ENCODE data around the gene PLLP. TPM values are rescaled to one million over a fixed set of nuclear protein-coding genes. Genes with fewer than 3 reads are reported as not detected.

Gene PLLP
- polyA plus RNA-seq, 1 donor (not counting 4 experiments of a cell fraction or from before 2014, with no cell fraction given) = 8.7 TPM

DNA sequence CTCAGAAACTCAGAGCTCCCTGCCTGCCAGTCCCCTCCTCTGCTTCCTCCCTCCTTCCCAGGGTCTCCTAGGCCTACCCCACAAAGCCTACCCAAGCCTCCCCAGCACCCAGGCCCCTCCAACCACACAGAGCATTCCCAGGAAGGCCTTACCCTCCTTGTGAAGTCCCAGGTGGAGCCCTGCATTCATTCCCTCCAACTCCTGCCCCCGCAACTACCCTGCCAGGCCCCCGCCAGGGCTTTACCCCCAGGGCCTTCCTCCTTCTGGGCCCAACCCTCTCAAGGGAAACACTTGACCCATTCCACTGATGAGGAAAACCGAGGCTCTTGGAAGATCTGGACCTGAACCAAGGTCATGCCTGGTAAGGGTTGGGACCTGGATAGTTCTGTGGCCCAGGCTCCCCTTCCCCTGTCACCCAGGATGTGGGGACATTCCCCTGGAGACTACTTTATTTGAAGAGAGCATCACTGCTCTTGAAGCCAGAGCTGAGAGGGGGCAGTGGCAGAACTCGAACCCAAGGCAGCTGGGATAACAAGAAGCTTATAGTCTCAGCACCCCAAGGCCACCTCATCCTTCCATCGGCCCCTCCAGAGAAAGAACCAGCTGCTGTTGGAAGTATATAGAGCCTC, 12.5 kb downstream of the PLLP start:
- no peaks in the 10 kb centered on the region for H3K79me2 ChIP-seq (ENCODE audit: control insufficient read depth, insufficient read depth, low read length)
- no peaks in the 10 kb centered on the region for H4K20me1 ChIP-seq (ENCODE audit: control insufficient read depth, extremely low read depth, insufficient read depth, low read length)
- H3K27me3 ChIP-seq (ENCODE audit: control insufficient read depth, extremely low read depth, insufficient read depth, low read length) = no peaks in the 10 kb centered on the region
- H3K27ac ChIP-seq (ENCODE audit: control insufficient read depth, insufficient read depth, low read length) = no peak overlapping the region
- FAIRE-seq = no peak
- dilution Hi-C loops (cut with MboI; ENCODE audit: extremely low pct_ligation_motif_present, low sequenced_read_pairs) = no loop called here
- no peak overlapping the region for H3K4me3 ChIP-seq (ENCODE audit: control insufficient read depth in 2 of 3, extremely low read depth in 1 of 3, insufficient read depth in 2 of 3, low read depth in 1 of 3, low read length in 3 of 3)
- TF ChIP-seq EZH2 (IDR thresholded peaks at IDR 0.05; ENCODE audit: low read length) = no peak
- TF ChIP-seq, protein P1, sequence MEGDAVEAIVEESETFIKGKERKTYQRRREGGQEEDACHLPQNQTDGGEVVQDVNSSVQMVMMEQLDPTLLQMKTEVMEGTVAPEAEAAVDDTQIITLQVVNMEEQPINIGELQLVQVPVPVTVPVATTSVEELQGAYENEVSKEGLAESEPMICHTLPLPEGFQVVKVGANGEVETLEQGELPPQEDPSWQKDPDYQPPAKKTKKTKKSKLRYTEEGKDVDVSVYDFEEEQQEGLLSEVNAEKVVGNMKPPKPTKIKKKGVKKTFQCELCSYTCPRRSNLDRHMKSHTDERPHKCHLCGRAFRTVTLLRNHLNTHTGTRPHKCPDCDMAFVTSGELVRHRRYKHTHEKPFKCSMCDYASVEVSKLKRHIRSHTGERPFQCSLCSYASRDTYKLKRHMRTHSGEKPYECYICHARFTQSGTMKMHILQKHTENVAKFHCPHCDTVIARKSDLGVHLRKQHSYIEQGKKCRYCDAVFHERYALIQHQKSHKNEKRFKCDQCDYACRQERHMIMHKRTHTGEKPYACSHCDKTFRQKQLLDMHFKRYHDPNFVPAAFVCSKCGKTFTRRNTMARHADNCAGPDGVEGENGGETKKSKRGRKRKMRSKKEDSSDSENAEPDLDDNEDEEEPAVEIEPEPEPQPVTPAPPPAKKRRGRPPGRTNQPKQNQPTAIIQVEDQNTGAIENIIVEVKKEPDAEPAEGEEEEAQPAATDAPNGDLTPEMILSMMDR (optimal IDR thresholded peaks at IDR 0.05 in 1 of 3, IDR thresholded peaks at IDR 0.05 in 1 of 3, conservative IDR thresholded peaks at IDR 0.05 in 1 of 3; ENCODE audit: extremely low read depth in 1 of 3, insufficient read depth in 2 of 3, low read length in 3 of 3) = no peak
- DNase-seq (ENCODE audit: low read depth, low spot score) = no peak
- no peak overlapping the region for H3K4me2 ChIP-seq (ENCODE audit: control insufficient read depth, extremely low read depth, insufficient read depth, low read depth, low read length)
- H3K36me3 ChIP-seq (ENCODE audit: control insufficient read depth in 2 of 2, extremely low read depth in 1 of 2, insufficient read depth in 2 of 2, low read length in 2 of 2) = no peaks in the 10 kb centered on the region
- peaks cover 22% of the 10 kb centered on the region for H3K4me1 ChIP-seq (ENCODE audit: control insufficient read depth, extremely low read depth, insufficient read depth, low read length)
- H2AFZ ChIP-seq (ENCODE audit: control insufficient read depth, low read length) = no peak overlapping the region
- no peaks in the 10 kb centered on the region for H3K9me1 ChIP-seq (ENCODE audit: control insufficient read depth, extremely low read depth, insufficient read depth, low read length)
- no peak overlapping the region for H3K9ac ChIP-seq (ENCODE audit: control insufficient read depth, extremely low read depth, insufficient read depth, low read length)
- no peaks in the 10 kb centered on the region for H3K9me3 ChIP-seq (ENCODE audit: control insufficient read depth, low read depth, low read length)

DNA sequence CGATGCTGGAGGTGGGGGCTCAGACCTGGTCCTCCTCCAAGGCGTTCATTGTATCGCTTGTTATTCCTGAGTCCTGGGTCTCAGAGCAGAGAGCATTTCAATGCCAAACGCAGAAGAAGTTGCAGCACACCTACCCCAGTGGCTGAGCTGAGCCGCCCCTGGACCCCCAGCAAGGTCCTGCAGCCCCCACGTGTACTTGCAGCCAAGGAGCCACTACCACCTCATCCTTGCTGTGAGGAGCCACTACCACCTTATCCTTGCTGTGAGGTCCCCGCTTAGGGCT, 13.5 kb downstream of the PLLP start:
- Histone ChIP-seq H3K27ac (ENCODE audit: control insufficient read depth, insufficient read depth, low read length) (no peak overlapping the region), H3K4me2 (ENCODE audit: control insufficient read depth, extremely low read depth, insufficient read depth, low read depth, low read length) (no peak overlapping the region), H3K4me1 (ENCODE audit: control insufficient read depth, extremely low read depth, insufficient read depth, low read length) (peaks cover 22% of the 10 kb centered on the region), H3K79me2 (ENCODE audit: control insufficient read depth, insufficient read depth, low read length) (no peaks in the 10 kb centered on the region), H2AFZ (ENCODE audit: control insufficient read depth, low read length) (no peak overlapping the region), H3K4me3 (ENCODE audit: control insufficient read depth in 2 of 3, extremely low read depth in 1 of 3, insufficient read depth in 2 of 3, low read depth in 1 of 3, low read length in 3 of 3) (no peak overlapping the region), H3K9me1 (ENCODE audit: control insufficient read depth, extremely low read depth, insufficient read depth, low read length) (no peaks in the 10 kb centered on the region), H4K20me1 (ENCODE audit: control insufficient read depth, extremely low read depth, insufficient read depth, low read length) (no peaks in the 10 kb centered on the region), H3K27me3 (ENCODE audit: control insufficient read depth, extremely low read depth, insufficient read depth, low read length) (no peaks in the 10 kb centered on the region), H3K36me3 (ENCODE audit: control insufficient read depth in 2 of 2, extremely low read depth in 1 of 2, insufficient read depth in 2 of 2, low read length in 2 of 2) (no peaks in the 10 kb centered on the region), H3K9me3 (ENCODE audit: control insufficient read depth, low read depth, low read length) (no peaks in the 10 kb centered on the region), H3K9ac (ENCODE audit: control insufficient read depth, extremely low read depth, insufficient read depth, low read length) (no peak overlapping the region)
- FAIRE-seq (no peak), DNase-seq (ENCODE audit: low read depth, low spot score) (no peak)
- dilution Hi-C loops (cut with MboI; ENCODE audit: extremely low pct_ligation_motif_present, low sequenced_read_pairs) = no loop called here
- TF ChIP-seq EZH2 (IDR thresholded peaks at IDR 0.05; ENCODE audit: low read length) = no peak
- TF ChIP-seq, protein P1 (optimal IDR thresholded peaks at IDR 0.05 in 1 of 3, IDR thresholded peaks at IDR 0.05 in 1 of 3, conservative IDR thresholded peaks at IDR 0.05 in 1 of 3; ENCODE audit: extremely low read depth in 1 of 3, insufficient read depth in 2 of 3, low read length in 3 of 3) = no peak
